IPS-NIHi11 (cell line): ENCODE measurements around the gene GUCY1A1.

Source experiments
- DNase-seq: peaks from one replicate; pipeline ENCODE4 v3.0.0; 2012; ENCODE audit warnings: mixed read lengths, low spot score

GUCY1A1 gene

GRCh38 chr4:155741546-155741945 lies 74.9 kb downstream of the GUCY1A1 start:
- no peak for DNase-seq

- peak; percentile 28 for DNase-seq
Measured at GRCh38 chr4:155742310-155743015, 75.8 kb downstream of the GUCY1A1 start.

- DNase-seq: no peak
Measured at GRCh38 chr4:155745984-155746383, 79.3 kb downstream of the GUCY1A1 start.

- no peak for DNase-seq
Measured at GRCh38 chr4:155748039-155748438, 81.4 kb downstream of the GUCY1A1 start.

GRCh38 chr4:155749041-155749440 lies 82.4 kb downstream of the GUCY1A1 start:
- no peak for DNase-seq

- DNase-seq: no peak
Measured at GRCh38 chr4:155751569-155751968, 84.9 kb downstream of the GUCY1A1 start.

GRCh38 chr4:155757745-155758265 lies 91.2 kb downstream of the GUCY1A1 start:
- DNase-seq: no peak

- peak; percentile 97 for DNase-seq
Measured at GRCh38 chr4:155758481-155759371, 92.1 kb downstream of the GUCY1A1 start, which contains the start of gene GUCY1B1. Gene GUCY1B1, plus strand, starts transcription at chr4:155759021. Its CDS starts 120 bp downstream, at chr4:155759141.

GRCh38 chr4:155759372-155760252 lies 93.0 kb downstream of the GUCY1A1 start:
- DNase-seq: peak; percentile 37

GRCh38 chr4:155761047-155761446 lies 94.4 kb downstream of the GUCY1A1 start:
- no peak for DNase-seq

GRCh38 chr4:155761916-155762315 lies 95.3 kb downstream of the GUCY1A1 start:
- DNase-seq: peak; percentile 37

GRCh38 chr4:155762334-155762733 lies 95.7 kb downstream of the GUCY1A1 start:
- DNase-seq: no peak

GRCh38 chr4:155763551-155763950 lies 96.9 kb downstream of the GUCY1A1 start:
- no peak for DNase-seq

- DNase-seq: no peak
Measured at GRCh38 chr4:155765149-155765548, 98.5 kb downstream of the GUCY1A1 start.

- DNase-seq: no peak
Measured at GRCh38 chr4:155766622-155767021, 100.0 kb downstream of the GUCY1A1 start.

- DNase-seq: no peak
Measured at GRCh38 chr4:155768370-155768769, 101.7 kb downstream of the GUCY1A1 start.

- no peak for DNase-seq
Measured at GRCh38 chr4:155769090-155769489, 102.4 kb downstream of the GUCY1A1 start.

GRCh38 chr4:155772459-155773195 lies 106.0 kb downstream of the GUCY1A1 start:
- DNase-seq: peak; percentile 7

- no peak for DNase-seq
Measured at GRCh38 chr4:155773196-155773800, 106.7 kb downstream of the GUCY1A1 start.

GRCh38 chr4:155774033-155774432 lies 107.4 kb downstream of the GUCY1A1 start:
- DNase-seq: no peak
